WTC11 (cell line): Measurements from ENCODE around the gene SNRPE. TPM values are rescaled to one million over a fixed set of nuclear protein-coding genes. Genes with fewer than 3 reads are reported as not detected.

Source experiments
- ZMAT4 ChIP-seq: fragments of 250-450 bp; sonication (Bioruptor Pico); IDR thresholded peaks from 2 replicates; pipeline ENCODE4 v1.9.0; 2021; ENCODE audit warnings: mild to moderate bottlenecking
- ZNF317 ChIP-seq: sonication (generic); formaldehyde crosslinking; IDR thresholded peaks from 2 replicates; pipeline ENCODE4 v1.8.1; 2023; ENCODE audit warnings: low read depth, mild to moderate bottlenecking, moderate library complexity, missing genetic modification reagents, borderline replicate concordance
- total RNA-seq: library from RNA; stranded (reverse); gene quantifications from 3 replicates; pipeline ENCODE4 v1.2.3, GENCODE V29; 2021

SNRPE gene
- total RNA-seq, 1 experiment from 2014 or later: 260 TPM

GRCh38 chr1:203916756-203917155 lies 55.4 kb downstream of the SNRPE start (continued):
- TF ChIP-seq ZMAT4 (CRISPR knock-in tag) (no peak), ZNF317 (CRISPR knock-in tag) (no peak)

Other genes with a start within 250 kb of the SNRPE start
- 18.5 to 22.1 TPM (median 19.1 TPM) in 3 replicates for gene ATP2B4, start 234.8 kb upstream of the SNRPE start, total RNA-seq
- not detected in 3 replicates for gene LAX1, start 96.4 kb upstream of the SNRPE start, total RNA-seq
- gene ZBED6, start 66.0 kb upstream of the SNRPE start, total RNA-seq: 12.1 to 13.4 TPM (median 12.5 TPM) in 3 replicates
- 73.4 to 80.1 TPM (median 75.2 TPM) in 3 replicates for gene ZC3H11A, start 66.0 kb upstream of the SNRPE start, total RNA-seq
- 139 to 171 TPM (median 148 TPM) in 3 replicates for gene SOX13, start 211.5 kb downstream of the SNRPE start, total RNA-seq